ENCODE measurements around the gene MB21D2. TPM values are rescaled to one million over a fixed set of nuclear protein-coding genes. Genes with fewer than 3 reads are reported as not detected.

Gene MB21D2
- total and polyA plus RNA-seq, 2 of the 8 experiments (the other 6 are each of a cell fraction or from before 2014, with no cell fraction given), result 10.0 to 21.0 TPM

DNA sequence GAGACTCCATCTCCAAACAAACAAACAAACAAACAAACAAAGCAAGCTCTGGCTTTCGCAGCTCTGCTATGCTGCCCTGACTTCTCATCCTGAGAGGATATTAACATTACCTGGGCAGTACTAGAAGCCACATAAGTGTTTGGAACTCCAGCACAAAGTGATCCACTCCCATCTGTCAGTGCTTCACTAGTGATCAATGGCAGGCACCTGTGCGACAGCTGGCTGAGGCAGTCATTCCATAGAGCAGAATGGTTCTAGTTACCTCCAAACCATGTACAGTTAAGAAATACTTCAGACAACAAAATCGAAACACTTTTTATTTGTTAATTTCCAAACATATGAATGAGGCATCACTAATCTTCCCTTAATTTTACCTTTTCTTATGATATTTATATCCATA, 2.8 kb upstream of the MB21D2 start:
- CTCF ChIA-PET (ENCODE audit: partially characterized antibody), result interaction anchor here (2.1 kb wide), 1 partner anchor 120 kb away, joined by 5 read pairs; no protein-coding TSS in a partner anchor
- no peak overlapping the region for H2BK15ac ChIP-seq (ENCODE audit: low read length)
- no peak overlapping the region for H3K4me3 ChIP-seq (ENCODE audit: extremely low read depth in 1 of 4, insufficient read depth in 2 of 4, low read depth in 3 of 4, low read length in 4 of 4)
- H3K36me3 ChIP-seq (ENCODE audit: control insufficient read depth in 2 of 4, insufficient read depth in 4 of 4, low read length in 3 of 4), result no peaks in the 10 kb centered on the region
- no peak overlapping the region for H2AK5ac ChIP-seq (ENCODE audit: low read depth, low read length)
- H3K23ac ChIP-seq (ENCODE audit: insufficient read length), result no peak overlapping the region
- WGBS, 2 experiments (ENCODE audit: extremely low coverage in 1 of 2, insufficient coverage in 1 of 2, insufficient read length in 1 of 2, insufficient replicate concordance in 2 of 2, low coverage in 1 of 2, low lambda C conversion rate in 2 of 2, missing lambda C conversion rate in 1 of 2), result 91% methylated on average over 3 of the region's 3 CpGs; no CpG with 5 or more reads in 1 of the 2 experiments
- H2BK12ac ChIP-seq (ENCODE audit: low read depth, low read length), result no peak overlapping the region
- no peak overlapping the region for H4K5ac ChIP-seq (ENCODE audit: insufficient read length, low read depth, low read length)
- peaks cover 3 to 18% (median 11%) of the 10 kb centered on the region in 4 experiments; a peak in 5 of 7 replicates for H3K4me1 ChIP-seq (replicated peaks in 1 of 4; ENCODE audit: control insufficient read depth in 3 of 4, insufficient read depth in 4 of 4, low read length in 3 of 4)
- H3K23me2 ChIP-seq (ENCODE audit: low read depth, low read length), result peaks cover 15% of the 10 kb centered on the region; the same call in 1 of the 2 replicates
- H3K27ac ChIP-seq (ENCODE audit: low read depth, low read length), result no peak overlapping the region
- no peak overlapping the region for H3K56ac ChIP-seq (replicated peaks; ENCODE audit: insufficient read length, low read depth, low read length)
- no peak overlapping the region for H3K4me2 ChIP-seq (ENCODE audit: insufficient read depth in 1 of 2, low read depth in 2 of 2, low read length in 2 of 2)
- H2AFZ ChIP-seq (ENCODE audit: low read length), result no peak overlapping the region
- no peak overlapping the region for H3K18ac ChIP-seq (ENCODE audit: extremely low read depth, low read length)
- no peak overlapping the region; the same call in 1 of the 2 replicates for H2BK5ac ChIP-seq (ENCODE audit: low read depth, low read length)
- FAIRE-seq (no peak), DNase-seq (ENCODE audit: low read depth in 1 of 2, low spot score in 2 of 2) (no peak)
- H4K20me1 ChIP-seq (replicated peaks in 1 of 2; ENCODE audit: control insufficient read depth in 1 of 2, insufficient read depth in 2 of 2, low read length in 2 of 2), result peaks cover 0 to 5% of the 10 kb centered on the region in 2 experiments
- H3K79me2 ChIP-seq (ENCODE audit: control insufficient read depth in 1 of 2, insufficient read depth in 2 of 2, low read length in 2 of 2), result peaks cover 0 to 4% of the 10 kb centered on the region in 2 experiments; a peak in 2 of 4 replicates
- H3K9ac ChIP-seq (replicated peaks in 1 of 4; ENCODE audit: extremely low read depth in 1 of 4, low read depth in 3 of 4, low read length in 3 of 4), result no peak overlapping the region
- no peaks in the 10 kb centered on the region; the same call in 1 of the 2 replicates for H3K79me1 ChIP-seq (ENCODE audit: low read depth, low read length)
- H4K8ac ChIP-seq (ENCODE audit: extremely low read depth, insufficient read depth, low read length), result no peak overlapping the region
- POLR2A ChIA-PET (ENCODE audit: partially characterized antibody), result no interaction called here
- H3K27me3 ChIP-seq (replicated peaks in 1 of 4; ENCODE audit: control insufficient read depth in 3 of 4, extremely low read depth in 1 of 4, insufficient read depth in 3 of 4, low read length in 3 of 4), result no peaks in the 10 kb centered on the region; a peak in 1 of 7 replicates
- H3K14ac ChIP-seq (ENCODE audit: insufficient read length), result no peak overlapping the region
- H4K91ac ChIP-seq (replicated peaks; ENCODE audit: insufficient read length, low read length), result no peak overlapping the region
- no peaks in the 10 kb centered on the region for H3K9me3 ChIP-seq (ENCODE audit: insufficient read depth in 2 of 2, low read depth in 1 of 2, low read length in 1 of 2)
- no peak overlapping the region for H2BK120ac ChIP-seq (replicated peaks; ENCODE audit: low read depth, low read length)
- H2BK20ac ChIP-seq (ENCODE audit: low read length), result no peak overlapping the region
- no peak overlapping the region for H3K4ac ChIP-seq (replicated peaks; ENCODE audit: insufficient read length, low read depth, low read length)
- TF ChIP-seq EZH2 (IDR thresholded peaks at IDR 0.05; ENCODE audit: low read depth, low read length, severe bottlenecking), result no peak
- TF ChIP-seq TAF1 (IDR thresholded peaks at IDR 0.05; ENCODE audit: low read depth, low read length), result no peak
- TF ChIP-seq TBP (IDR thresholded peaks at IDR 0.05; ENCODE audit: low read depth, low read length), result no peak
- no peak for TF ChIP-seq BRCA1 (IDR thresholded peaks at IDR 0.05; ENCODE audit: low read depth, low read length)
- no peak for TF ChIP-seq SRF (IDR thresholded peaks at IDR 0.05; ENCODE audit: low read depth, low read length)
- TF ChIP-seq CHD1 (IDR thresholded peaks at IDR 0.05; ENCODE audit: low read depth, low read length), result no peak
- TF ChIP-seq CEBPB (IDR thresholded peaks at IDR 0.05; ENCODE audit: low read depth, low read length), result no peak
- TF ChIP-seq SIRT6 (IDR thresholded peaks at IDR 0.05; ENCODE audit: low read length), result no peak
- no peak for TF ChIP-seq CREB1 (IDR thresholded peaks at IDR 0.05)
- no peak for TF ChIP-seq KDM4A (IDR thresholded peaks at IDR 0.05; ENCODE audit: low read depth, low read length, severe bottlenecking)
- TF ChIP-seq EP300 (IDR thresholded peaks at IDR 0.05; ENCODE audit: borderline replicate concordance in 1 of 2, low read depth in 2 of 2, low read length in 2 of 2), result no peak

Measured in H1 (cell line).